Hepatocyte (in vitro differentiated cells): ENCODE results near the gene GALNT7.

Experiments
- EZH2 ChIP-seq: fragments of 200-600 bp; sonication (generic); IDR thresholded peaks from 2 replicates; pipeline ENCODE4 v1.6.1; 2016; ENCODE audit warnings: antibody characterized with exemption, mild to moderate bottlenecking, borderline replicate concordance
- EZH2phosphoT487 ChIP-seq: fragments of 200-600 bp; sonication (generic); IDR thresholded peaks from one replicate; pipeline ENCODE4 v1.6.1; 2018; ENCODE audit warnings: antibody characterized with exemption, mild to moderate bottlenecking, low read depth, moderate library complexity; ENCODE audit not compliant: unreplicated experiment, severe bottlenecking
- TF ChIP-seq, protein P1 (sequence below): fragments of 200-600 bp; sonication (generic); IDR thresholded peaks from 2 replicates; pipeline ENCODE4 v1.5.1; 2016; ENCODE audit warnings: antibody characterized with exemption, mild to moderate bottlenecking; ENCODE audit not compliant: poor library complexity

DNA sequence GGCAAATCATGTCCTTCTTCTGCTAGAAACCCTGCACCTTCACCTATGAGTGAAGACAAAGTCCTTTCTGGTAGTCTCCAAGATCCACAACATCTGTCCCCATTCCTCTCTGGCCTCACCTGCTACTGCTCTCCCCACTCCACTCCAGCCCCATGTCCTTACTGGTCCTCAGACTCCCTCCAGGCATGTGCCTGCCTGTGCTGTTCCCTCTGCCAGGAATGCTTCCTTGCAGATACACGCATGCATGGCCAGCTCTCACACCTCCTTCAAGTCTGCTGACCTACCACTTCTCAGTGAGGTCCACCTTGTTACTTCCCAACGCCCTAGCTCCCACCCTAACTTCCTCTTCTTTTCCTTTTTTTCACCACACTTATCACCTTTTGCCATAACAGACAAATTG lies 147.4 kb downstream of the GALNT7 start:
- TF ChIP-seq, protein P1, sequence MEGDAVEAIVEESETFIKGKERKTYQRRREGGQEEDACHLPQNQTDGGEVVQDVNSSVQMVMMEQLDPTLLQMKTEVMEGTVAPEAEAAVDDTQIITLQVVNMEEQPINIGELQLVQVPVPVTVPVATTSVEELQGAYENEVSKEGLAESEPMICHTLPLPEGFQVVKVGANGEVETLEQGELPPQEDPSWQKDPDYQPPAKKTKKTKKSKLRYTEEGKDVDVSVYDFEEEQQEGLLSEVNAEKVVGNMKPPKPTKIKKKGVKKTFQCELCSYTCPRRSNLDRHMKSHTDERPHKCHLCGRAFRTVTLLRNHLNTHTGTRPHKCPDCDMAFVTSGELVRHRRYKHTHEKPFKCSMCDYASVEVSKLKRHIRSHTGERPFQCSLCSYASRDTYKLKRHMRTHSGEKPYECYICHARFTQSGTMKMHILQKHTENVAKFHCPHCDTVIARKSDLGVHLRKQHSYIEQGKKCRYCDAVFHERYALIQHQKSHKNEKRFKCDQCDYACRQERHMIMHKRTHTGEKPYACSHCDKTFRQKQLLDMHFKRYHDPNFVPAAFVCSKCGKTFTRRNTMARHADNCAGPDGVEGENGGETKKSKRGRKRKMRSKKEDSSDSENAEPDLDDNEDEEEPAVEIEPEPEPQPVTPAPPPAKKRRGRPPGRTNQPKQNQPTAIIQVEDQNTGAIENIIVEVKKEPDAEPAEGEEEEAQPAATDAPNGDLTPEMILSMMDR, result no peak
- TF ChIP-seq EZH2phosphoT487 (no peak), EZH2 (no peak)
